ENCODE results near the gene RNGTT.
"Not testable (repeated sequence)": the region's sequence is repeated elsewhere in the genome, so short reads cannot be mapped to it uniquely, and the experiment has no call there.

Gene RNGTT

DNA sequence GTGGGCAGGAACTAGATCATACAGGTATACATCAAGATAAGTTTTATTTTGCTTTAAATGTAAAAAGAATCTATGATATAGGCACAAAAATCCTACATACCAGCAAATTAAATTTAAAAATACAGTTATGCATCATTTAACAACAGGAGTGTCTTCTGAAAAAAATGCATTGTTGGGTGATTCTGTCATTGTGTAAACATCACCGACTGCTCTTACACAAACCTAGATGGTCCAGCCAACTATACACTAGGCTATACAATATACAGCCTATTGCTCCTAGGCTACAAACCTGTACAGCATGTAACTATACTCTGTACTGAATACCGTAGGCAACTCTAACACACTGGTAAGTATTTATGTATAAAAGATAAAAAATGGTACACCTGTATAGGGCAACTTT is 139.4 kb downstream of the RNGTT start:
- DNase-seq (ENCODE audit: low read depth in 2 of 2, low spot score in 1 of 2): no peak

DNA sequence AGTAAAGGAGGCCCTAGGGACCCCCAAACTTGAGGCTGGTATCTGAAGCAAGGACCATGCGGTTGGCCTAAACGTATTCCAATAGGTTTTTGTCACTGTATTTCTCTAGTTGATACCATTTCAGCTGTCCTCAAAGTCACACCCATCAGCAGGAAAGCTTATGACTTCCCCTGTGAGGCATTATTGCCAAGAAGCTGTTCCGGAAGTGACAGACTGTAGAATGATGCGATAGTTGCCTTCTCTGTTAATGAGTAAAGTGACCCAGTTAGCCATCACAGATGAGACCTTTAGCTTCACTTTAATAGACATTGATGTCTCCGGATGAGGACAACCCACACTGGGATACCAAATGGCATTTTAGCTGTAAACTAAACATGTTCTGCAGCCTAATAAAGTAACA is 147.9 kb downstream of the RNGTT start:
- DNase-seq (ENCODE audit: low read depth in 2 of 2, low spot score in 1 of 2): no peak

DNA sequence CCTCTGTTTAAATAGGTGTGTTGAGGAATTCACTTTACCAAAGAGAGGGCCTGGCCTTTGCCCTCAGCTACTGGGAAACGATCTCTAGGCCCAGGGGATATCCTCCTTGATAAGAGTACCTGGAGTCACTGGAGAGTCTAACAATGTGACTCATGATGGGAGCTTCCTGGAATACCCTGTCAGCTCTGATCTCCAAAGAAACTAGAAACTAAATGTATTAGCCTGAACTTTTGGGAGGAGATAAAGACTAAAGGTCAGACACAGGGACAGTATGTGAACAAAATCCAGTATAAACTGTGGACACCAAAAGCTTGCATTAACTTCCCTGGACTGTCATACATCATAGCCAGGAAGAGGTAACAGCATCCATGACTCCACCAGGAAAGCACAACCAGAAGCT is 148.5 kb downstream of the RNGTT start:
- DNase-seq (ENCODE audit: low read depth in 2 of 2, low spot score in 1 of 2): no peak

DNA sequence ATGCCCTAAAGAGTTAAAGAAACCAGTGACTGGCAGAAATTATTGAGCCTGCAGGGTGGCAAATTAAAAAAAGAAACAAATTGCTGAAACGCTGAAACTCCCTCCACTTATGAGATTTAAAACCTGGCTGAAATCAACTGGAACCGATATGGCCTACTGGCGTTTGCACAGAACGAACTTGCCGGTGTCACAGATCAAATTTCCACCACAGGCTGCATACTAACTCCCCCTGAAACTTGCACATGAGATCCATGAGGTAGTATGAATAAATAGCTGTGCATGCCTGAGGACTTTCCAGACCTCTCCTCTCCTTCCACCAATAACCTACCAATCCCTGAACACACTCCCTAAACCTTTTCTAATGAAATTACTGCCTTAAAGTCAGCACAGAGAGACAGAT is 150.4 kb downstream of the RNGTT start:
- no peak for DNase-seq (ENCODE audit: low read depth in 2 of 2, low spot score in 1 of 2)

DNA sequence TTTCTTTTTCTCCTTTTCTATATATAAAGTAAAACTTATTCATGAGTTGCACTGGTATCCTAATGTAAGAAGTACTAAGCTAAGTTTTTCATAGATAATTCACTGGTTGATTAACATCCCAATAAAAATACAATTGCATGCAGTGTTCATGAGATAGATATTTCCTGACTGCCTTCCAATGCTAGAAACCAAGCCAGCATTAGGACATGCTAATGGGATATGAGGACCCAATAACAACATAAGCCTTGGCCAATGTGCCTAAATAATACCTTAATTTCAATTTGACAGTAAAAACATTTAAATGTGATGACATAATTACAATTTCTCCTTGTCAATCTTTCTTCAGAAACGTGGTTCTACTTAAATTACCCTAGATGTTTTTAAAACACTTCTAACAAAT is 152.7 kb downstream of the RNGTT start:
- DNase-seq (ENCODE audit: low read depth in 2 of 2, low spot score in 1 of 2): no peak

DNA sequence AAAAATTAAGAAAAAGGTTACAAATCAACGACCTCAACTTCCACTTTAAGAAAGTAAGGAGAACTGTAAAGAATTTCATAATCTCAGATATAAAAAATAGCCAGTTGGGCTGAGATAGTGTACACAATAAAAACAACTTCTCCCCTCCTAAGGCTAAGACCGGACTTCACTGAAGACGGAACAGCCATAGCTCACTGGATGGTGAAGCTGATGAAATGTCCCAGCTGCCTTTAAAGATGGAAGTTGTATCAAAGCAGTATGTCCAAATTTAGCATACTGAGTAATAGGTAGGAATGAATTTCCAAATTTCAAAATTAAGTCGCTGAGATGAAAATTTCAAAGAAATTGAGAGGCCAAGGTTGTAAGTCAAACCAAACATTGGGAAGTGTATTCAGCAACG is 153.3 kb downstream of the RNGTT start:
- DNase-seq (ENCODE audit: low read depth in 2 of 2, low spot score in 1 of 2): no peak

DNA sequence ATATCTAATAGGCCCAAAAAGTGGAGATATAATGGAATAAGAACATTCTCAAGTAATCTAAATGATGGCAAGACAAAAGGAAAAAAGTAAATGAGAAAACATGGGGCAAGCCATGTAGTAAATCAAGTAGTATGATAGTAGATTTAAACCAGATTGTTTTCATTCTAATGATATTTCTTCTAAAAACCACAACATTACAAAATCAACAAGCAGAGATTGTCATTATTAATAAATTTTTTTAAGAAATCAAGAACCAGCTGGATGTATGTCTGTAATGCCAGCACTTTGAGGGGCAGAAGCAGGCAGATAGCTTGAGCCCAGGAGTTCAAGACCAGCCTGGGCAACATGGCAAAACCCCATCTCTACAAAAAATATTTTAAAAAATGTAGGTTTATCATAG is 155.0 kb downstream of the RNGTT start:
- no peak for DNase-seq (ENCODE audit: low read depth in 2 of 2, low spot score in 1 of 2)

DNA sequence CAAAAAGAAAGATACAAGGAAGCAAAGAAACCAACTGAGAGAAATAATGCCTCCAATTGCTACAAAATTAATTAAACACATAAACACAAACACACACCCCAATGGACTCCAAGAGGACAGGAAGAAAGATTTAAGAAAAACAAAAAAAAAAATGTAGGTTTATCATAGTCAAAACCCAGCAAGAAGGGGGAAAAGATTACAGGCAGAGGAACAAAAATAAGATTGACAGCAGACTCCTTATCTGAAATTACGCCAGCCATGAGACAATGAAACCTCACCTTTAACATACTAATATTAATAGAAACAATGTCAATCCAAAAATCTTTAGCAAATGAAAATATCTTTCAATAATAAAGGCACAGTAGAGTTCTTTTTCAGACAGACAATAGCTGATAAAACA is 155.8 kb downstream of the RNGTT start:
- no peak for DNase-seq (ENCODE audit: low read depth in 2 of 2, low spot score in 1 of 2)

DNA sequence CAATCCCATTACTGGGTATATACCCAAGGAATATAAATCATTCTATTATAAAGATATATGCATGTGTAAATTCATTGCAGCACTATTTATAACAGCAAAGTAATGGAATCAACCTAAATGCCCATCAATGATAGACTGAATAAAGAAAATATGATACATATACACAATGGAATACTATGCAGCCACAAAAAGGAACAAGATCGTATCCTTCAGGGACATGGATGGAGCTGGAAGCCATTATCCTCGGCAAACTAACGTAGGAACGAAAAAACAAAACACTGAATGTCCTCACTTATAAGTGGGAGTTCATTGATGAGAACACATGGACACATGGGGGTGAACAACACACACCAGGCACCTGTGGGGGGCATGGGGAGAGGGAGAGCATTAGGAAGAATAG is 156.7 kb downstream of the RNGTT start:
- DNase-seq (ENCODE audit: low read depth in 2 of 2, low spot score in 1 of 2): no peak

DNA sequence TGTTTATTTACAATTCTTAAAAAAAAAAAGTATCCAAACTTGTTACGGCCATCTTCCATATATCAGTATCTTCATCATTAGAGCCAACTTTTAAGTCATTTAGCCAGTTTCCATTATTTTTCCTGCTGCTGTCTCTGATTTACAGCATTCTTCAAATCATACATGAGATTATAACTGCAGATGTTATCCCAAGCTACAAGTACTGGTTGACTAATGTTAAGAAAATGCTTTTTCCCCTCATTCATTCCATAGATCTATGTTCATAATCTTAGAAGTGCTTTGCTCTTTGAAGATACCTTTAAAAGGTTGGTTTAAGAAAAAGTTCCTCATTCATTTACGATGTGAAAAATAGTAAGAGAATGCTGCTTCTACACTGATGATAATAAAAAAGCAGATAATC is 158.7 kb downstream of the RNGTT start:
- no peak for DNase-seq (ENCODE audit: low read depth in 2 of 2, low spot score in 1 of 2)

DNA sequence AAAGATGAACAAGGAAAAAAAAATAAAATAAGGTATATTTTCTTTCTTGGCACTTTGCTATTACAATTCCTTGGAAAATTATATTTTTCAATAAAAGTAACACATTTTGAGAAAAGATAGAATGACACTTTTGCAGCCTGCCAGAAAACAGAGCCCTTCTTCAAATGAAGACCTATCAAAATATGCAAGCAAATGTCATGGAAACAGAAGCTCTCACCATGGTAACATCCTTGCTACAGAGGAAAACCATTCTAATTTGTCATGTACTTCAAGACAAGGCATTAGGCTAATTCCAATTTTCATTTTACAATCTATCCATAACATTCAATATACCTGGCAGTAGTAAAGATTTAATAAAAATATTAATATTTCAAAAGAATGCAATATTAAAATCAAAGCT is 177.9 kb downstream of the RNGTT start:
- no peak for DNase-seq (ENCODE audit: low read depth in 2 of 2, low spot score in 1 of 2)

DNA sequence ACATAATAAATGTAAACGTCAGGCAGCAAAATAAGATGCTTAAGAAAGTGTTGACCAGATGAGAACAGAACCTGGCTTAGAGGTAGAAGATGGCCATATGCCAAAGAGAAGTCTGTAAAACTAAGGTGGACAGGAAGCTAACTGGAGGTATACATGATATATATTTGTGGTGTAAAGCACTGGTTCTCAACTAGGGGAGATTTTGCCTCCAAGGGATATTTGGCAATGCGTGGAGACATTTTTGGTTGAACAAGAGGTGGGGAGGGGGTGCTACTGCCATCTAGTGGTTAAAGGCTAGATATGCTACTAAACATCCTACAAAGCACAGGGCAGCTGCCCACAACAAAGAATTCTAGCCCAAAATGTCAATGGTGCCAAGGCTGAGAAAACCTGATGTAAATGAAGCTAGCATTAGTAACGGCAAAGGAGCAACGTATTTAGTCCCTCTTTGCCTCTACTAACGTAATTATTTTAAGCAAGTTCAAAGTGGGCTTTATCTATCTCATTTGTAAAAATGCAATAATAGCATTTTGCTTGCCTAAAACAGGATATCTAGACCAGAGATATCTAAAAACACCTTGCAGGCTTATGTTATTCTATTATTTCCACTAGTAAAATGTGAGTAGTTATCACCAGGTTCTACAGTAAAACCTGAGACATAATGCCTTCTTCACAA is 182.6 kb downstream of the RNGTT start:
- DNase-seq (ENCODE audit: low read depth in 2 of 2, low spot score in 1 of 2): peak; percentile 2 to 4

DNA sequence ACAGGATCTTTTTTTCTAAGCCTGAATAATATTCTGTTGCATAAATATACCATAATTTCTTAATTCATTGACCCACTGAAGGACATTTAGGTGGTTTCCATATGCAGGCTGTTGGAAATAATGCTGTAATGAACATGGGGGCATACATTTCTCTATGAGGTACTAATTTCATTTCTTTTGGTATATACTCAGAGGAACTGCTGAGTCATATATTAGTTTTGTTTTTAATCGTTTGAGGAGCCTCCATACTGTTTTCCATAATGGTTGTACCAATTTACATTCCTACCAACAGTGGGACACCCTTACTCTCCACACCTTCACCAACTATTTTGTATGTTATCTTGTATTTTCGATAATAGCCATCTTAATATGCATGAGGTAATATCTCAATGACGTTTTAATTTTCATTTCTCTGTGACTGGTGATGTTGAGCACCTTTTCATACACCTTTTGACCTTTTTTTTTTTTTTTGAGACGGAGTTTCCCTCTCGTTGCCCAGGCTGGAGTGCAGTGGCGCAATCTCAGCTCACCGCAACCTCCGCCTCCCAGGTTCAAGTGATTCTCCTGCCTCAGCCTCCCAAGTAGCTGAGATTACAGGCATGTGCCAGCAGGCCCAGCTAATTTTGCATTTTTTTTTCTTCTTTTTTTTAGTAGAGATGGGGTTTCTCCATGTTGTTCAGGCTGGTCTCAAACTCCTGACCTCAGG is 187.4 kb downstream of the RNGTT start:
- DNase-seq (ENCODE audit: low read depth in 2 of 2, low spot score in 1 of 2): no peak

DNA sequence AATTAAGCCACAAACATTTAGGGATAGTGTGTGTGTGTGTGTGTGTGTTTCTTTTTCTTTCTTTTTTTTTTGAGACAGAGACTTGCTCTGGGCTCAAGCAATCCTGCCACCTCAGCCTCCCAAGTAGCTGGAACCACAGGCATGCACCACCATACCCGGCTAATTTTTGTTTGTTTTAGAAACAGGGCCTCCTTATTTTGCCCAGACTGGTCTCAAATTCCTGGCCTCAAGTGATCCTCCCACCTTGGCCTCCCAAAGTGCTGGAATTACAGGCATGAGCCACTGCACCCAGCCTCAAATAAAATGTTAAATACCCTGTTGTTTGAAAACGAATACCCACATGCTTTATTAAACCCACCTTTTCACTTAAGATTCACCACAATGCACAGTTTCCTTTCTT is 195.3 kb downstream of the RNGTT start:
- DNase-seq (ENCODE audit: low read depth in 2 of 2, low spot score in 1 of 2): not testable (repeated sequence)

DNA sequence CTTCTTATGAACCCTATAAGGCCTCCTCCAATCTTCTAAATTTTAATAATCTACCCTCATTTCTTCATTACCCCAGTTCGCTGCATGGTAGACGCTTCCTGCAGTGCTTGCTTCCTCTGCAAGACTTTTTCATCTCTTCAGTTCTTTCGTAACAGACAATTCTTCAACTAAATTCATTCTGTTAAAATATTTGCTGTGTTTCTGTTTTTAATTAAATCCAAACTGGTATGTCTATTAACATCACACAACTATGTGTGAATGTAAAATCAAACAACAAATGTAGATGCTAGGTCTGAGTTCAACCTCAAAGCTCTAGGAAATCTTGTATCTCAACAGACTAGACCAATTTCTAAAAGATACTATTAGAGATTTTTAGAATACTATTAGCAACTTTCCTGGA is 199.3 kb downstream of the RNGTT start:
- DNase-seq (ENCODE audit: low read depth in 2 of 2, low spot score in 1 of 2): no peak

DNA sequence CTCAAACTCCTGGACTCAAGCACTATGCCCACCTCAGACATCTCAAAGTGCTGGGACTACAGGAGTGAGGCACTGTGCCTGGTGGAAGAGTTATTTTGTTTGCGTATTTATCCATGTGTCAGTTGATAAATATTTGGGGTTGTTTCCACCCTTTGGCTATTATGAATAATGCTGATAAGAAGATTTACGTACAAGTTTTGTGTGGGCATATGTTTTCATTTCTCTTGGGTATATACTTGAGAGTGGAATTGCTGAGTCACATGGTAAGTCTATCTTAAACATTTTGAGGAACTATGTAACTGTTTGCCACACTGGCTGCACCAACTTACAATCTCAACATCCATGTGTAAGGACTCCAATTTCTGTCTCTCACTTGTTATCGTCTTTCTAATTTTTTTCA is 200.3 kb downstream of the RNGTT start:
- no peak for DNase-seq (ENCODE audit: low read depth in 2 of 2, low spot score in 1 of 2)

DNA sequence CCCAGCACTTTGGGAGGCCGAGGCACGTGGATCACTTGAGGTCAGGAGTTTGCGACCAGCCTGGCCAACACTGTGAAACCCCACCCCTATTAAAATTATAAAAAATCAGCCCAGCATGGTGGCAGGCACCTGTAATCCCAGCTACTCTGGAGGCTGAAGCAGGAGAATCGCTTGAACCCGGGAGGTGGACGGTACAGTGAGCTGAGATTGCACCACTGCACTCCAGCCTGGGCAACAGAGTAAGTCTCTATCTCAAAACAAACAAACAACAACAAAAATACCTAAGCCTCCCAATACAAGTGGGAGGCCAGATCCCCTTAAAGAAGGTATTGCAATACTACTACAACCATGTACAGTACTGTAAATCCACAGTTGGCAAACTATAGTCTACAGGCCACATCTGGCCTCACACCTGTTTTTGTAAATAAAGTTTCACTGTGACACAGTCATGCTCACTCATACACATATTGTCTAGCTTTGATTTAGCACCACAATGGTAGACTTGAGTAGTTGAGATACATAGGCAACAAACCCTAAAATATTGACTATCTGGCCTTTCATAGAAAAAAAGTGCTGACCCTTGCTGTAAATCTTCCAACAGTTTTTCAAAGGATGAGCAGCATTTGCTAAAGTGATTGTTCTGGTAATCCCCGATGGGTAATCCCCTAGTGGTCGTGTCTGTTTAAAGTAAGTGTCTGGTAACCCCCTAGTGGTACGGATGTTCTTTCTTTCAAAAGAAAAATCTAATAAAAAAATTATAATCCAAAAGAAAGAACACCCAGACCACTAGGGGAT is 202.0 kb downstream of the RNGTT start:
- no peak for DNase-seq (ENCODE audit: low read depth in 2 of 2, low spot score in 1 of 2)

DNA sequence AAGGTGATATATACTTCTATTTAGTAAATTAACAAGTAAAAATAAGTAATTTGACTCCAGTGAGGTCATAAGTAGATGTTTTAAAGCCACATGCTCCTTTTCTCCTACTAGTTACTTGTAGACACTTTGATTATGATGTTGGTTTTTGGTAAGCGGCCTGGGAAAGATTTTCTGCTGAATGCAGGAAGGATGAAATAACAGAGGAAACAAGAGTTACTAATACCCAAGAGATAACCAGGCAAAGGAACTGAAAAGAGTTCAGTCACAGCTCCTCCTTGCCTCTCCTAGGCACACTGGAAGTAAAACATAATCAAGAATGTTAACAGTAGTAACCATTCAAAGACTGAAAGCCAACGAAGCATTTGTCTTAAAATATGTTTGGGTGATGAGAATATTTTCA is 203.3 kb downstream of the RNGTT start:
- DNase-seq (ENCODE audit: low read depth in 2 of 2, low spot score in 1 of 2): no peak

DNA sequence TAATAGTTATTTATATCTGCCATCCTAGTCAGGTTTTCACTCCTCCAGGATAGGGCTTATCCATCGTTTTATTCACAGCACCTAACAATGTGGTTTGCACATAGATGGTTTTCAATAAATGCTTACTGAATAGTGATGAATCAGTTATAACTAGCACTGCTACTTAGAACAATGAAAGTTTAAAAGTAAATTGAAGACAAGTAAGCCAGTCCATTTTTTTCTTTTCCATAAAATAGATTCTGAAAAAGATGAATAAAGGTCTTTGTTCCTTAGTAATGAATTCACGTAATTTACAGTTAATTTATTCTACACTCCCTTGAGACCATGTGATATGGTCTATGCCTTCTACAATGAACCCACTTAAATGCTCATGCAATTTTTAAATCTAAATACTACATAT is 212.5 kb downstream of the RNGTT start:
- DNase-seq (ENCODE audit: low read depth in 2 of 2, low spot score in 1 of 2): no peak

DNA sequence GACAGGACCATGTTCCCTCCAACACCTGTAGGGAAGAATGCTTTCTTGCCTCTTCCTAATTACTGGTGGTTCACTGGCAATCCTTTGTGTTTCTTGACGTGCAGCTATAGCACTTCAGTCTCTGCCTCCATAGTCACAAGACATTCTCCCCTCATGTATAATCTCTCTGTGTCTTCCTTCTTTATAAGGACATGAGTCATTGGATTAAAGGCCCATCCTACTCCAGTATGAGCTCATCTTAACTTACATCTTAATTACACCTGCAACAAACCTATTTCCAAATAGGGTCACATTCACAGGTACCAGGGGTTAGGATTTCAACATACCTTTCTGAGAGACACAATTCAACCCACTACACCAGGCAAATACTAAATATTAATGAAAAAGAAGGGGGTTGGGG is 213.6 kb downstream of the RNGTT start:
- no peak for DNase-seq (ENCODE audit: low read depth in 2 of 2, low spot score in 1 of 2)

DNA sequence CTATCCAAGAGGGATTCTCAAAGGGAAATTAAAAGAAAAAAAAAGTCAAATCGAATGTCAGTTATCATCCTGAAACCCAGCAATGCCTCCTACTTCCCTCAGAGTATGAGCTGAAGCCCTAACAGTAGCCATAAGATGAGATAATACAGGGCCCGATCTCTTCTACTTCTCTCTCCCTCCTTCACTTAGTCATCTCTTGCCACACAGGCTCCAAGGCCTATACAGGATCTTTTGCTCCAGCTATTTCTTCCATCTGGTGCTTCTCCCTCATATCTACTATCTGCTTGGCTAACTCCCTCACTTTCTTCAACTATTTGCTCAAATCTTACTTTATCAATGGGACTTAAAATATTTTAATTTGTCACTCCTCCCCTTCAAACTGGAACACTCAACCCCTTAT is 215.3 kb downstream of the RNGTT start:
- DNase-seq (ENCODE audit: low read depth in 2 of 2, low spot score in 1 of 2): no peak

DNA sequence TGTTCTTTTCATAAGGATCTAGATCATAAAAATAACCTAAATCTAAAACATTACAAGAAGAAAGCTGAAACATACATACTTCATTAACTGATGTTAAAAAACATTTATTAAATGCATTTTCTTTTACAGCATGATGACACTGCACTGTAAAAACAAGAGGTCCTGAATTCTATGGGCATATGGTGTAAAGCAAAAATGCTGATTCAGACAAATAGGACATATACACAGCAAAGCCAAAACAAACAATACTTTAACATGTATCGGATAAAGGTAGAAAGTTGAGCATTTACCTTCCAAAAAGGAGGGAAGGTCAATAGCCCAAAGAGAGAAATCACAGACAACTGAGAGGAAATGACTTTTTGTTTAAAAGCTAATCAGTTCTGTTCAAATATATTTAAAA is 221.5 kb downstream of the RNGTT start:
- DNase-seq (ENCODE audit: low read depth in 2 of 2, low spot score in 1 of 2): no peak
